ENCODE results near the gene BRF1. TPM values are rescaled to one million over a fixed set of nuclear protein-coding genes. Genes with fewer than 3 reads are reported as not detected.

Gene BRF1
- total and polyA plus RNA-seq, 2 of the 8 experiments (the other 6 are each of a cell fraction or from before 2014, with no cell fraction given) = 7.7 to 18.3 TPM

DNA sequence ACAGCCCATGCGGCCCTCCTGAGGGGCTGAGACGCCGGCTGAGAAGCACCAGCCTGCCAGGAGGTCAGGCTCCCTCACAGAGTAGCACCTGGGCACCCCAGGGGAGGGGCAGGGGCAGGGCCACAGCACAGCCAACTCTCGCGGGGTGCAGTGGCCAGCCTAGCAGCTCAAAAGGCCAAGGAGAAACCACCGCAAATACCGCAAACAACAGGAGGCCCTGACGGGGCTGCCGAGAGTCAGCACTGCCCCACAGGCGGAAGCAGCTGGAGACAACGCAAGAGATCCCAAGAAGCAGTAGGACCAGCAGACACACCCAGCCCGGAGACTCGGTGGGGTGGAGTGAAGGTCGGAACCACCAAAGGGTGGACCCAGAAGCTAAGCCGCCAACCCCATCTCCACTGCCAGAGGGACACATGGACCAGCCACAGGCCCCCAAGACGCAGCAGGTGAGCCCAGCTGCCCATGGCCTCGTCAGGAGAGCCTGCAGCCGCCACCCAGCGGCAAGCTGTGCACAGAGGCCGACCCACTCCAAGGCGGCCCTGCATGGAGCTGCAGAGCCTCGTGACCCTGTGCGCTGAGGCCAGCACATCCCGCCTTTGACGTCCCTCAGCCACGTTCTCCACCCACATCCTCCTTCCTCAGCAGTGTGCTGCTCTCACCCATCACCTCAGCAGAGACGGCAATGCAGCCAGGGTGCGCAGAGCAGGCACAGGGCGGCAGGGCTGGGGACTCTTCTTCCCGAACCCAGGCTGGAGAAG is 84.1 kb downstream of the BRF1 start:
- Histone ChIP-seq H2AK5ac (ENCODE audit: low read depth, low read length) (no peak overlapping the region), H3K14ac (ENCODE audit: insufficient read length) (no peak overlapping the region), H3K4me2 (ENCODE audit: insufficient read depth in 1 of 2, low read depth in 2 of 2, low read length in 2 of 2) (no peak overlapping the region), H3K23ac (ENCODE audit: insufficient read length) (no peak overlapping the region), H2BK15ac (ENCODE audit: low read length) (no peak overlapping the region), H4K8ac (ENCODE audit: extremely low read depth, insufficient read depth, low read length) (peak overlapping the region; percentile 14; the same call in 1 of the 2 replicates), H3K79me1 (ENCODE audit: low read depth, low read length) (peaks cover 4% of the 10 kb centered on the region; the same call in 1 of the 2 replicates), H4K91ac (replicated peaks; ENCODE audit: insufficient read length, low read length) (no peak overlapping the region), H3K4ac (replicated peaks; ENCODE audit: insufficient read length, low read depth, low read length) (no peak overlapping the region), H3K9ac (replicated peaks in 1 of 4; ENCODE audit: extremely low read depth in 1 of 4, low read depth in 3 of 4, low read length in 3 of 4) (no peak overlapping the region), H3K4me3 (ENCODE audit: extremely low read depth in 1 of 4, insufficient read depth in 2 of 4, low read depth in 3 of 4, low read length in 4 of 4) (no peak overlapping the region), H3K27me3 (replicated peaks in 1 of 4; ENCODE audit: control insufficient read depth in 3 of 4, extremely low read depth in 1 of 4, insufficient read depth in 3 of 4, low read length in 3 of 4) (no peaks in the 10 kb centered on the region; a peak in 1 of 7 replicates), H3K23me2 (ENCODE audit: low read depth, low read length) (peaks cover 3% of the 10 kb centered on the region; the same call in 1 of the 2 replicates), H3K79me2 (ENCODE audit: control insufficient read depth in 1 of 2, insufficient read depth in 2 of 2, low read length in 2 of 2) (no peaks in the 10 kb centered on the region), H2AFZ (ENCODE audit: low read length) (no peak overlapping the region), H3K36me3 (ENCODE audit: control insufficient read depth in 2 of 4, insufficient read depth in 4 of 4, low read length in 3 of 4) (no peaks in the 10 kb centered on the region; a peak in 2 of 8 replicates), H3K56ac (replicated peaks; ENCODE audit: insufficient read length, low read depth, low read length) (no peak overlapping the region), H2BK12ac (ENCODE audit: low read depth, low read length) (no peak overlapping the region), H4K5ac (ENCODE audit: insufficient read length, low read depth, low read length) (no peak overlapping the region), H4K20me1 (replicated peaks in 1 of 2; ENCODE audit: control insufficient read depth in 1 of 2, insufficient read depth in 2 of 2, low read length in 2 of 2) (peaks cover 0 to 19% of the 10 kb centered on the region in 2 experiments), H3K4me1 (replicated peaks in 1 of 4; ENCODE audit: control insufficient read depth in 3 of 4, insufficient read depth in 4 of 4, low read length in 3 of 4) (no peaks in the 10 kb centered on the region), H2BK20ac (ENCODE audit: low read length) (no peak overlapping the region), H3K27ac (ENCODE audit: low read depth, low read length) (no peak overlapping the region), H2BK120ac (replicated peaks; ENCODE audit: low read depth, low read length) (no peak overlapping the region), H2BK5ac (ENCODE audit: low read depth, low read length) (0 out of 2 replicates have a peak overlapping the region, but pooled peaks have one; percentile 56), H3K18ac (ENCODE audit: extremely low read depth, low read length) (no peak overlapping the region), H3K9me3 (ENCODE audit: insufficient read depth in 2 of 2, low read depth in 1 of 2, low read length in 1 of 2) (no peaks in the 10 kb centered on the region)
- CTCF ChIA-PET (ENCODE audit: partially characterized antibody) = interaction anchor here (0.9 to 1.3 kb wide), 5 partner anchors 10 to 254 kb away, joined by 3 to 6 read pairs (median 4); no protein-coding TSS in a partner anchor
- POLR2A ChIA-PET (ENCODE audit: partially characterized antibody) = interaction anchor here (0.7 kb wide), 2 partner anchors 35 to 98 kb away, joined by 3 read pairs; partner anchors contain the start of gene PACS2
- 93% methylated on average over 24 of the region's 30 CpGs; no CpG with 5 or more reads in 1 of the 2 experiments for WGBS, 2 experiments (ENCODE audit: extremely low coverage in 1 of 2, insufficient coverage in 1 of 2, insufficient read length in 1 of 2, insufficient replicate concordance in 2 of 2, low coverage in 1 of 2, low lambda C conversion rate in 2 of 2, missing lambda C conversion rate in 1 of 2)
- FAIRE-seq (no peak), DNase-seq (ENCODE audit: low read depth in 1 of 2, low spot score in 2 of 2) (no peak)
- TF ChIP-seq GABPA (IDR thresholded peaks at IDR 0.05; ENCODE audit: borderline replicate concordance, insufficient read depth, low read length) = no peak
- no peak for TF ChIP-seq SP2 (IDR thresholded peaks at IDR 0.05; ENCODE audit: low read length)
- no peak for TF ChIP-seq NANOG (IDR thresholded peaks at IDR 0.05; ENCODE audit: insufficient read depth, low read depth, low read length, poor library complexity, severe bottlenecking)
- TF ChIP-seq POU5F1 (IDR thresholded peaks at IDR 0.05; ENCODE audit: low read depth, low read length) = no peak
- no peak for TF ChIP-seq GTF2F1 (IDR thresholded peaks at IDR 0.05; ENCODE audit: borderline replicate concordance, low read depth, low read length)
- no peak for TF ChIP-seq KDM5A (IDR thresholded peaks at IDR 0.05; ENCODE audit: low read length)
- no peak for TF ChIP-seq TEAD4 (IDR thresholded peaks at IDR 0.05; ENCODE audit: low read depth, low read length)
- no peak for TF ChIP-seq NRF1 (IDR thresholded peaks at IDR 0.05; ENCODE audit: low read depth, low read length)
- TF ChIP-seq, protein P1, sequence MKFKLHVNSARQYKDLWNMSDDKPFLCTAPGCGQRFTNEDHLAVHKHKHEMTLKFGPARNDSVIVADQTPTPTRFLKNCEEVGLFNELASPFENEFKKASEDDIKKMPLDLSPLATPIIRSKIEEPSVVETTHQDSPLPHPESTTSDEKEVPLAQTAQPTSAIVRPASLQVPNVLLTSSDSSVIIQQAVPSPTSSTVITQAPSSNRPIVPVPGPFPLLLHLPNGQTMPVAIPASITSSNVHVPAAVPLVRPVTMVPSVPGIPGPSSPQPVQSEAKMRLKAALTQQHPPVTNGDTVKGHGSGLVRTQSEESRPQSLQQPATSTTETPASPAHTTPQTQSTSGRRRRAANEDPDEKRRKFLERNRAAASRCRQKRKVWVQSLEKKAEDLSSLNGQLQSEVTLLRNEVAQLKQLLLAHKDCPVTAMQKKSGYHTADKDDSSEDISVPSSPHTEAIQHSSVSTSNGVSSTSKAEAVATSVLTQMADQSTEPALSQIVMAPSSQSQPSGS (IDR thresholded peaks at IDR 0.05; ENCODE audit: low read length) = no peak
